ENCODE data around the gene KBTBD8. TPM values are rescaled to one million over a fixed set of nuclear protein-coding genes. Genes with fewer than 3 reads are reported as not detected.

Gene KBTBD8
- total and polyA plus RNA-seq, 2 of the 13 experiments (the other 11 are each of a cell fraction or from before 2014, with no cell fraction given): 1.1 to 7.6 TPM

DNA sequence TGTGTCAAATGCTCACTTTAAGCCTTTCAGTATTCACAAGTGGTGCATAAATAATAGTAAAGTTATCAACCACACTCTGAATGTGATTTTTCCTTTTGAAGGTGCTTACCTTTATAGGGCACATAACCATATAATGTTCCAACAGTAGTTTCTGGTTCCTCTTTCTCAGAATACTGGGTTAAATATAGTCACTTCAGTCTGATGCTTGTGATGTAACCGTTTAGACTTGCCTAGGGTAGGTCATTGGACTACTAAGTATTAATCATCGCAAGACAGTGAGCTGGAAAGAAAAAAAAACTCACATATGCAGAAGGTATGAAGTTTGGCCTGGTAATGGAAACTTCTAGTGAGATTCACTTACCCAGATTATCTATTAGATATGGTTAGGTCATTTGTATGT is 1.9 kb downstream of the KBTBD8 start (continued):
- no peak for TF ChIP-seq ESRRA (CRISPR knock-in tag; IDR thresholded peaks at IDR 0.05; ENCODE audit: low read depth)
- TF ChIP-seq ZSCAN20 (CRISPR knock-in tag; IDR thresholded peaks at IDR 0.05; ENCODE audit: borderline replicate concordance): no peak
- TF ChIP-seq TCF12 (IDR thresholded peaks at IDR 0.05): no peak
- TF ChIP-seq TCF12 (CRISPR knock-in tag; IDR thresholded peaks at IDR 0.05): no peak
- no peak for TF ChIP-seq ZNF720 (CRISPR knock-in tag; IDR thresholded peaks at IDR 0.05)

DNA sequence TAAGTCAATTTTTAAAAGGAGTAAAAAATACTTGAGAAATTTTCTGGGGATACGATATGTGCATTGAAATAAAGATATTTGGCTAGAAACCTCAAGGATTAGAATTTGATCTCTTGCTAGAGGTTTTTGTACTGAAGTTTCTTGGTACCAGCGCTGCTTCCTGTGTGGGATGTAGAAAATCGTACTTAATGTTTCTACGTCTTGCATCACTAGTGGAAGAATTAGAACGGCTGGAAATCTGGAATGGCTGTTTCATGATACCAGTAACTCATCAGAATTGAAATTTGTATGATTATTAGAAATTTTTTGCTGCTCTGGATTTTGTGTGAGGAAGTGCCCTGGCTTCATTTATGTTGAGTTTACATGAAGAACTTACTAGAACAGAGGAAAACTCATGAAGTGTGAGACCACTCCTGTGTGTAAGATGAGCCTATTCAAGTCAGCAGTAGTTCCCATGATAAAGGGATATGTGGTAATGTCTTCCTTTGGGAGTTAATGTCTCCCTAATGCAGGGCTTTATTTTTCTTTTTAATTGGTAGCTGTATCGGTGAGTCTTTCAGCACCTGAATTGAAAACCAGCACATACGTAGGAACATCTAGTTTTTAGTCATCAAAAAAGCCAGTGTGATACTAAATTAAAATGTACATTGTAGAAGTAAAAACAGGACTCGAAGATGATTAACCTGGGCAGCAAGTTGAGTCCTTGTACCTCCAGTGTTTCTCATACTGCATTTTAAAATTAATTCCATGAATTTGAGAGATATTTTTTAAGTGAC is 3.2 kb downstream of the KBTBD8 start:
- BruUV-seq (replicated peaks): no TSS peak
- Histone ChIP-seq H3K9me3 (ENCODE audit: low read length) (no peaks in the 10 kb centered on the region), H3K36me3 (replicated peaks in 1 of 2; ENCODE audit: control insufficient read depth in 1 of 2, insufficient read depth in 2 of 2, low read length in 2 of 2) (no peaks in the 10 kb centered on the region), H3K4me1 (ENCODE audit: insufficient read depth, low read length) (0 out of 2 replicates have a peak, but pooled peaks cover 5% of the 10 kb centered on the region), H4K20me1 (ENCODE audit: insufficient read depth, low read length) (no peaks in the 10 kb centered on the region), H3K79me2 (ENCODE audit: insufficient read depth, low read length) (no peaks in the 10 kb centered on the region), H2AFZ (ENCODE audit: low read length) (no peak overlapping the region), H3K9ac (ENCODE audit: insufficient read depth, low read depth, low read length) (no peak overlapping the region), H3K27ac (ENCODE audit: extremely low read length, insufficient read depth, low read length) (no peak overlapping the region), H3K4me2 (ENCODE audit: low read depth, low read length) (no peak overlapping the region), H3K4me3 (replicated peaks in 1 of 3; ENCODE audit: insufficient read depth in 1 of 3, low read depth in 2 of 3, low read length in 3 of 3) (no peak overlapping the region), H3K27me3 (ENCODE audit: control insufficient read depth in 1 of 2, insufficient read depth in 2 of 2, low read length in 2 of 2) (no peaks in the 10 kb centered on the region)
- no peak for FAIRE-seq
- ATAC-seq: no peak
- intact Hi-C loops (cut with micrococcal nuclease; ENCODE audit: unreplicated experiment) (no loop called here), in situ Hi-C loops (cut with HindIII; ENCODE audit: extremely low pct_ligation_motif_present, low pct_unique_long_range_greater_than_20kb) (no loop called here)
- no peak for DNase-seq (ENCODE audit: low spot score)
- WGBS (ENCODE audit: low lambda C conversion rate): 96% methylated on average over 8 of the region's 8 CpGs
- ChIA-PET CTCF (ENCODE audit: low intra/inter-chr PET ratio, low total read pairs) (no interaction called here), POLR2A (no interaction called here)
- TF ChIP-seq ZNF10 (CRISPR knock-in tag; IDR thresholded peaks at IDR 0.05; ENCODE audit: borderline replicate concordance, low read depth): no peak
- no peak for TF ChIP-seq ISX (CRISPR knock-in tag; conservative IDR thresholded peaks at IDR 0.05)
- TF ChIP-seq, protein P1, sequence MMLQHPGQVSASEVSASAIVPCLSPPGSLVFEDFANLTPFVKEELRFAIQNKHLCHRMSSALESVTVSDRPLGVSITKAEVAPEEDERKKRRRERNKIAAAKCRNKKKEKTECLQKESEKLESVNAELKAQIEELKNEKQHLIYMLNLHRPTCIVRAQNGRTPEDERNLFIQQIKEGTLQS (CRISPR knock-in tag; IDR thresholded peaks at IDR 0.05): no peak
- TF ChIP-seq, protein P2, sequence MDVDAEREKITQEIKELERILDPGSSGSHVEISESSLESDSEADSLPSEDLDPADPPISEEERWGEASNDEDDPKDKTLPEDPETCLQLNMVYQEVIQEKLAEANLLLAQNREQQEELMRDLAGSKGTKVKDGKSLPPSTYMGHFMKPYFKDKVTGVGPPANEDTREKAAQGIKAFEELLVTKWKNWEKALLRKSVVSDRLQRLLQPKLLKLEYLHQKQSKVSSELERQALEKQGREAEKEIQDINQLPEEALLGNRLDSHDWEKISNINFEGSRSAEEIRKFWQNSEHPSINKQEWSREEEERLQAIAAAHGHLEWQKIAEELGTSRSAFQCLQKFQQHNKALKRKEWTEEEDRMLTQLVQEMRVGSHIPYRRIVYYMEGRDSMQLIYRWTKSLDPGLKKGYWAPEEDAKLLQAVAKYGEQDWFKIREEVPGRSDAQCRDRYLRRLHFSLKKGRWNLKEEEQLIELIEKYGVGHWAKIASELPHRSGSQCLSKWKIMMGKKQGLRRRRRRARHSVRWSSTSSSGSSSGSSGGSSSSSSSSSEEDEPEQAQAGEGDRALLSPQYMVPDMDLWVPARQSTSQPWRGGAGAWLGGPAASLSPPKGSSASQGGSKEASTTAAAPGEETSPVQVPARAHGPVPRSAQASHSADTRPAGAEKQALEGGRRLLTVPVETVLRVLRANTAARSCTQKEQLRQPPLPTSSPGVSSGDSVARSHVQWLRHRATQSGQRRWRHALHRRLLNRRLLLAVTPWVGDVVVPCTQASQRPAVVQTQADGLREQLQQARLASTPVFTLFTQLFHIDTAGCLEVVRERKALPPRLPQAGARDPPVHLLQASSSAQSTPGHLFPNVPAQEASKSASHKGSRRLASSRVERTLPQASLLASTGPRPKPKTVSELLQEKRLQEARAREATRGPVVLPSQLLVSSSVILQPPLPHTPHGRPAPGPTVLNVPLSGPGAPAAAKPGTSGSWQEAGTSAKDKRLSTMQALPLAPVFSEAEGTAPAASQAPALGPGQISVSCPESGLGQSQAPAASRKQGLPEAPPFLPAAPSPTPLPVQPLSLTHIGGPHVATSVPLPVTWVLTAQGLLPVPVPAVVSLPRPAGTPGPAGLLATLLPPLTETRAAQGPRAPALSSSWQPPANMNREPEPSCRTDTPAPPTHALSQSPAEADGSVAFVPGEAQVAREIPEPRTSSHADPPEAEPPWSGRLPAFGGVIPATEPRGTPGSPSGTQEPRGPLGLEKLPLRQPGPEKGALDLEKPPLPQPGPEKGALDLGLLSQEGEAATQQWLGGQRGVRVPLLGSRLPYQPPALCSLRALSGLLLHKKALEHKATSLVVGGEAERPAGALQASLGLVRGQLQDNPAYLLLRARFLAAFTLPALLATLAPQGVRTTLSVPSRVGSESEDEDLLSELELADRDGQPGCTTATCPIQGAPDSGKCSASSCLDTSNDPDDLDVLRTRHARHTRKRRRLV (CRISPR knock-in tag; IDR thresholded peaks at IDR 0.05): no peak
- TF ChIP-seq, protein P3, sequence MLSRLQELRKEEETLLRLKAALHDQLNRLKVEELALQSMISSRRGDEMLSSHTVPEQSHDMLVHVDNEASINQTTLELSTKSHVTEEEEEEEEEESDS (CRISPR knock-in tag; IDR thresholded peaks at IDR 0.05; ENCODE audit: borderline replicate concordance): no peak
- TF ChIP-seq SNRNP70 (IDR thresholded peaks at IDR 0.05; ENCODE audit: low read depth, low read length): no peak
- TF ChIP-seq ZEB1 (IDR thresholded peaks at IDR 0.05; ENCODE audit: insufficient replicate concordance, low read depth): no peak
- TF ChIP-seq CENPX (CRISPR knock-in tag; IDR thresholded peaks at IDR 0.05): no peak
- no peak for TF ChIP-seq NAIF1 (CRISPR knock-in tag; IDR thresholded peaks at IDR 0.05; ENCODE audit: borderline replicate concordance)
- TF ChIP-seq, protein P4, sequence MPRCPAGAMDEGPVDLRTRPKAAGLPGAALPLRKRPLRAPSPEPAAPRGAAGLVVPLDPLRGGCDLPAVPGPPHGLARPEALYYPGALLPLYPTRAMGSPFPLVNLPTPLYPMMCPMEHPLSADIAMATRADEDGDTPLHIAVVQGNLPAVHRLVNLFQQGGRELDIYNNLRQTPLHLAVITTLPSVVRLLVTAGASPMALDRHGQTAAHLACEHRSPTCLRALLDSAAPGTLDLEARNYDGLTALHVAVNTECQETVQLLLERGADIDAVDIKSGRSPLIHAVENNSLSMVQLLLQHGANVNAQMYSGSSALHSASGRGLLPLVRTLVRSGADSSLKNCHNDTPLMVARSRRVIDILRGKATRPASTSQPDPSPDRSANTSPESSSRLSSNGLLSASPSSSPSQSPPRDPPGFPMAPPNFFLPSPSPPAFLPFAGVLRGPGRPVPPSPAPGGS (CRISPR knock-in tag; IDR thresholded peaks at IDR 0.05): no peak
- no peak for TF ChIP-seq NFE2L1 (CRISPR knock-in tag; IDR thresholded peaks at IDR 0.05; ENCODE audit: borderline replicate concordance)
- no peak for TF ChIP-seq MXD4 (CRISPR knock-in tag; IDR thresholded peaks at IDR 0.05)

All from HepG2 (cell line).